HG02623 (cell line): Measurements from ENCODE around the gene CORO2B.
"Not testable (repeated sequence)": the region's sequence is repeated elsewhere in the genome, so short reads cannot be mapped to it uniquely, and the experiment has no call there.

Experiments
- ATAC-seq: cut with Tn5 transposase; IDR thresholded peaks from one replicate; pipeline ENCODE4 v1.9.1; 2021; ENCODE audit warnings: moderate library complexity; ENCODE audit not compliant: unreplicated experiment

The CORO2B gene

GRCh38 chr15:68604840-68605478 is 26.2 kb downstream of the CORO2B start:
- not testable (repeated sequence) for ATAC-seq

GRCh38 chr15:68606375-68606774 is 27.6 kb downstream of the CORO2B start:
- ATAC-seq: no peak

GRCh38 chr15:68608206-68608843 is 29.5 kb downstream of the CORO2B start:
- ATAC-seq: no peak

GRCh38 chr15:68608844-68609232 is 30.0 kb downstream of the CORO2B start:
- no peak for ATAC-seq

GRCh38 chr15:68609629-68610028 is 30.8 kb downstream of the CORO2B start:
- no peak for ATAC-seq

- no peak for ATAC-seq
These were observed 32.0 kb downstream of the CORO2B start for GRCh38 chr15:68610825-68611224.

- ATAC-seq: no peak
These were observed 33.7 kb downstream of the CORO2B start for GRCh38 chr15:68612503-68612902.

GRCh38 chr15:68612979-68613740 is 34.4 kb downstream of the CORO2B start:
- no peak for ATAC-seq

- ATAC-seq: no peak
These were observed 35.7 kb downstream of the CORO2B start for GRCh38 chr15:68614286-68615035.

GRCh38 chr15:68615301-68615700 is 36.5 kb downstream of the CORO2B start:
- no peak for ATAC-seq

GRCh38 chr15:68615811-68616210 is 37.0 kb downstream of the CORO2B start:
- ATAC-seq: no peak

GRCh38 chr15:68616397-68616796 is 37.6 kb downstream of the CORO2B start:
- ATAC-seq: no peak

- no peak for ATAC-seq
These were observed 38.2 kb downstream of the CORO2B start for GRCh38 chr15:68617001-68617400.

- no peak for ATAC-seq
These were observed 39.0 kb downstream of the CORO2B start for GRCh38 chr15:68617777-68618176.

GRCh38 chr15:68618394-68618793 is 39.6 kb downstream of the CORO2B start:
- ATAC-seq: no peak

- no peak for ATAC-seq
These were observed 40.3 kb downstream of the CORO2B start for GRCh38 chr15:68618908-68619698.

- no peak for ATAC-seq
These were observed 42.1 kb downstream of the CORO2B start for GRCh38 chr15:68620721-68621527.

- ATAC-seq: no peak
These were observed 42.7 kb downstream of the CORO2B start for GRCh38 chr15:68621535-68621934.

GRCh38 chr15:68623301-68623892 is 44.6 kb downstream of the CORO2B start:
- ATAC-seq: no peak
